ENCODE results near the gene KRTAP9-8.
"Not testable (repeated sequence)": the region's sequence is repeated elsewhere in the genome, so short reads cannot be mapped to it uniquely, and the experiment has no call there.

The KRTAP9-8 gene

DNA sequence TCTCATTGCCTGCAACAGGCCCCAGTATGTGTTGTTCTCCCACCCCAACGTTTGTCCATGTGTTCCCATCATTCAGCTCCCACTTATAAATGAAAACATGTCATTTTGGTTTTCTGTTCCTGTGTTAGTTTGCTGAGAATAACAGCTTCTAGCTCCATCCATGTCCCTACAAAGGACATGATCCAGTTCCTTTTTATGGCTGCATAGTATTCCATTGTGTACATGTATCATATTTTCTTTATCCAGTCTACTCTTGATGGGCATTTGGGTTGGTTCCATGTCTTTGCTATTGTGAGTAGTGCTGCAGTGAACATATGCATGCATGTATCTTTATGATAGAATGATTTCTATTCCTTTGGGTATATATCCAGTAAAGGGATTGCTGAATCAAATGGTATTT lies 22.1 kb upstream of the KRTAP9-8 start:
- in situ Hi-C loops (cut with MboI; ENCODE audit: low pct_unique_long_range_greater_than_20kb, low sequenced_read_pairs, unreplicated experiment), result no loop called here
- TF ChIP-seq, protein P1, sequence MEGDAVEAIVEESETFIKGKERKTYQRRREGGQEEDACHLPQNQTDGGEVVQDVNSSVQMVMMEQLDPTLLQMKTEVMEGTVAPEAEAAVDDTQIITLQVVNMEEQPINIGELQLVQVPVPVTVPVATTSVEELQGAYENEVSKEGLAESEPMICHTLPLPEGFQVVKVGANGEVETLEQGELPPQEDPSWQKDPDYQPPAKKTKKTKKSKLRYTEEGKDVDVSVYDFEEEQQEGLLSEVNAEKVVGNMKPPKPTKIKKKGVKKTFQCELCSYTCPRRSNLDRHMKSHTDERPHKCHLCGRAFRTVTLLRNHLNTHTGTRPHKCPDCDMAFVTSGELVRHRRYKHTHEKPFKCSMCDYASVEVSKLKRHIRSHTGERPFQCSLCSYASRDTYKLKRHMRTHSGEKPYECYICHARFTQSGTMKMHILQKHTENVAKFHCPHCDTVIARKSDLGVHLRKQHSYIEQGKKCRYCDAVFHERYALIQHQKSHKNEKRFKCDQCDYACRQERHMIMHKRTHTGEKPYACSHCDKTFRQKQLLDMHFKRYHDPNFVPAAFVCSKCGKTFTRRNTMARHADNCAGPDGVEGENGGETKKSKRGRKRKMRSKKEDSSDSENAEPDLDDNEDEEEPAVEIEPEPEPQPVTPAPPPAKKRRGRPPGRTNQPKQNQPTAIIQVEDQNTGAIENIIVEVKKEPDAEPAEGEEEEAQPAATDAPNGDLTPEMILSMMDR (IDR thresholded peaks at IDR 0.05; ENCODE audit: extremely low read depth, insufficient read depth, missing control alignments), result no peak
- DNase-seq (ENCODE audit: low spot score), result no peak

DNA sequence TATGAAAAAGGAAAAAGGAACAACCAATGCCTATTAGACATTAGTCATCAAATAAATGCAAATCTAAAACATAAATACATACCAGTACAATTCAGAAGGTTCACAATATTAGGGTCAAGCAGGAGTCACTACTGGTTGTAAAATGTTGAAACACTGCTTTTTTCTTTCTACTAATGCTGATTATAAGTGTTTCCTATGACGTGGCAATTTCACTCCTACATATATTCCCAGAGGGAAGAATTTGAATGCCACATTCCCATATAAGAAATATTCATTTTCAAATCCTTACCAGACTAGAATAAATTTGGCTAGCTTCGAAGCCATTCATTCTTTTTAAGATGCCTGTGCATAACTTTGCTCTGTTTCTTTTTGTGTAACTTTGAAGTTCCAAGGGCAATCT lies 14.0 kb upstream of the KRTAP9-8 start:
- TF ChIP-seq, protein P1 (IDR thresholded peaks at IDR 0.05; ENCODE audit: extremely low read depth, insufficient read depth, missing control alignments), result no peak
- DNase-seq (ENCODE audit: low spot score), result no peak
- in situ Hi-C loops (cut with MboI; ENCODE audit: low pct_unique_long_range_greater_than_20kb, low sequenced_read_pairs, unreplicated experiment), result no loop called here

DNA sequence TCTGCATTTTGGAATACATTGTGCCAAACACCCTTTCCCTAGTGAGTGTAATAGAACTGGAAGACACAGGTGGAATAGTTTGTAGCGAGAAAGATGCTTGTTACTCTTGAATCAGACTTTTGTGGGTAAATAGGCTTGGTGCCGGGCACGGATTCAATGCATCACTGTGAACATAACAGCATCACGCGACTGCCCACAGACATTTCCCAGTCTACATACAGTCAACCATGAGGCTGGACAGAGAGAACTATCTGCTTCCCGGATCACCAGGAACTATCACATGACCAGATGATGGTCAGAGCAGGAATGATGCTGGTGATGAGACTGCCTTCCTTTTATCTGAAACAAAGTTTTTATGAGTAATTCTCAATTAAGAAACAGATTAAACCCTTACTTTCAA lies 11.7 kb upstream of the KRTAP9-8 start:
- TF ChIP-seq, protein P1 (IDR thresholded peaks at IDR 0.05; ENCODE audit: extremely low read depth, insufficient read depth, missing control alignments), result no peak
- in situ Hi-C loops (cut with MboI; ENCODE audit: low pct_unique_long_range_greater_than_20kb, low sequenced_read_pairs, unreplicated experiment), result no loop called here
- DNase-seq (ENCODE audit: low spot score), result no peak

GRCh38 chr17:41226598-41227095 lies 11.2 kb upstream of the KRTAP9-8 start, which contains the start of gene KRTAP9-2:
Gene KRTAP9-2 (plus strand): TSS chr17:41226648. CDS start chr17:41226655, 7 bp downstream.
- DNase-seq (ENCODE audit: low spot score); in situ Hi-C loops (cut with MboI; ENCODE audit: low pct_unique_long_range_greater_than_20kb, low sequenced_read_pairs, unreplicated experiment): not testable (repeated sequence)

- no peak for DNase-seq (ENCODE audit: low spot score)
- in situ Hi-C loops (cut with MboI; ENCODE audit: low pct_unique_long_range_greater_than_20kb, low sequenced_read_pairs, unreplicated experiment), result no loop called here
- TF ChIP-seq, protein P1 (IDR thresholded peaks at IDR 0.05; ENCODE audit: extremely low read depth, insufficient read depth, missing control alignments), result no peak
Measured at GRCh38 chr17:41230094-41230493, 7.7 kb upstream of the KRTAP9-8 start.

- in situ Hi-C loops (cut with MboI; ENCODE audit: low pct_unique_long_range_greater_than_20kb, low sequenced_read_pairs, unreplicated experiment), result no loop called here
- TF ChIP-seq, protein P1 (IDR thresholded peaks at IDR 0.05; ENCODE audit: extremely low read depth, insufficient read depth, missing control alignments), result no peak
- DNase-seq (ENCODE audit: low spot score), result no peak
Measured at GRCh38 chr17:41231731-41232130, 6.1 kb upstream of the KRTAP9-8 start.

- DNase-seq (ENCODE audit: low spot score); in situ Hi-C loops (cut with MboI; ENCODE audit: low pct_unique_long_range_greater_than_20kb, low sequenced_read_pairs, unreplicated experiment): not testable (repeated sequence)
Measured at GRCh38 chr17:41232399-41233105, 5.2 kb upstream of the KRTAP9-8 start, which contains the start of gene KRTAP9-3. Gene KRTAP9-3 (plus strand): TSS chr17:41232449. CDS start chr17:41232502, 53 bp downstream.

DNA sequence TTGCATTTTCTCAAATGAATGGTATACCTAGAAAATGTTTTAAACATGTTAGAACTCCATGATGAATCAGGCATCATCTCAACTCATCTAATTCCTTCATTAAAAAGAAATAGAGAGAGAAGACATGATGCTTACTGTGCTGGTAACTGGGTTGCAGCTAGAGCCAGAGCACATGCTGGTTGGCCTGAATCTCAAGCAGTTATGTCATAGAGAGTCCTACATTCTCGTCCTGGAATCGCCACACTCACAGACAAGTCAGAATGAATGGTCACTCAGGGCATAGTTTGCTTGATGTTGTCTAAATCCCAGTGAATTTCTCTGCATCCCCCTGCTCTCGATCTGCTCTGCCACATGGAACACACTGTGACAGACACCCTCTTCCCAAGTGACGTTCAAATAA lies 683 bp upstream of the KRTAP9-8 start:
- DNase-seq (ENCODE audit: low spot score); in situ Hi-C loops (cut with MboI; ENCODE audit: low pct_unique_long_range_greater_than_20kb, low sequenced_read_pairs, unreplicated experiment): not testable (repeated sequence)

DNA sequence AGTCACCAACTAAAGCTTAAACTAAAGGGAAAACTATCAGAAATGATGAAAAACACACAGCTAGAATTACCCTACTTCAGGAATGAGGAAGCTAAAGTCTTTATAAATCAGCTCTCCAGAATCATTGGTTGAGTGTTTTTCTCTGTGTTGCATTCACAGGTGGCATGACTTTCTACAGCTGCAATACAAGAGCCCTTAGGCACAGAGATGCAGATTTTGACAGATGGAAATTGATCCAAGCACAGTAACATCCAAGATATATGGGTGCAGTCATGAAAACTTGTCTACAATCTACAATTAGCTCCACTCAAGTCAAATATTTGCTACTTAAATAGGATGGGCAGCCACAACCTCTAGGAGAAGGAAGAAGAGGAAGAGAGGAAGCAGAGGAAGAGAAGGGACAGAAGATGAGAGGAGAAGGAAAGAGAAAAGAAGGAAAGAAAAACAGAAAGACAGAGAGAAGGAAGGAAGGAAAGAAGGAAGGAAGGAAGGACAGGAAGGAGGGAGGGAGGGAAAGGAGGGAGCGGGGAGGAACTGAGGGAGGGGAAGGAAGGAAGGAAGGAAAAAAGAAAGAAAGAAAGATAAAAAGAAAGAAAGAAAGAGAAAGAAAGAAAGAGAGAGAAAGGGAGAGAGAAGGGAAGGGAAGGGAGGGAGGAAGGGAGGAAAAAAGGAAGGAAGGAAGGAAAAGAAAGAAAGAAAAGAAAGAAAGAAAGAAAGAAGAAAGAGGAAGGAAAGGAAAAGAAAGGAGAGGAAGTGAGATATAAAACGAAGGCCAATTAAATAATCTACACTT lies 9.4 kb downstream of the KRTAP9-8 start:
- DNase-seq (ENCODE audit: low spot score); in situ Hi-C loops (cut with MboI; ENCODE audit: low pct_unique_long_range_greater_than_20kb, low sequenced_read_pairs, unreplicated experiment): not testable (repeated sequence)

DNA sequence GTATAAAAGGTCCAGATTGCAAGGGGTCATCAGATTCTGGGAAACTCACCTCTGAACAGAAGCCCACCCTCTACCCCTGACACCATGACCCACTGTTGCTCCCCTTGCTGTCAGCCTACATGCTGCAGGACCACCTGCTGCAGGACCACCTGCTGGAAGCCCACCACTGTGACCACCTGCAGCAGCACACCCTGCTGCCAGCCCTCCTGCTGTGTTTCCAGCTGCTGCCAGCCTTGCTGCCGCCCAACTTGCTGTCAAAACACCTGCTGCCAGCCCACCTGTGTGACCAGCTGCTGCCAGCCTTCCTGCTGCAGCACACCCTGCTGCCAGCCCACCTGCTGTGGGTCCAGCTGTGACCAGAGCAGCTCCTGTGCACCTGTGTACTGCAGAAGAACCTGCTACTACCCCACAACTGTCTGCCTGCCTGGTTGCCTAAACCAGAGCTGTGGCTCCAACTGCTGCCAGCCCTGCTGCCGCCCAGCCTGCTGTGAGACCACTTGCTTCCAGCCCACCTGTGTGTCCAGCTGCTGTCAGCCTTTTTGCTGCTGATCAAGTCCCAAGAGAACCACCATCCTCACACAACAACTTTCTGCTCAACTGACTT lies 11.9 kb downstream of the KRTAP9-8 start, which contains the start of gene KRTAP9-4:
Gene KRTAP9-4 (plus strand): TSS at position 51 of the 604 bp plus-strand sequence. CDS start 34 bp downstream, at position 85.
- in situ Hi-C loops (cut with MboI; ENCODE audit: low pct_unique_long_range_greater_than_20kb, low sequenced_read_pairs, unreplicated experiment); DNase-seq (ENCODE audit: low spot score): not testable (repeated sequence)

All from GM13977 (cell line).